Measurements from ENCODE around the gene BMPER.

Gene BMPER

DNA sequence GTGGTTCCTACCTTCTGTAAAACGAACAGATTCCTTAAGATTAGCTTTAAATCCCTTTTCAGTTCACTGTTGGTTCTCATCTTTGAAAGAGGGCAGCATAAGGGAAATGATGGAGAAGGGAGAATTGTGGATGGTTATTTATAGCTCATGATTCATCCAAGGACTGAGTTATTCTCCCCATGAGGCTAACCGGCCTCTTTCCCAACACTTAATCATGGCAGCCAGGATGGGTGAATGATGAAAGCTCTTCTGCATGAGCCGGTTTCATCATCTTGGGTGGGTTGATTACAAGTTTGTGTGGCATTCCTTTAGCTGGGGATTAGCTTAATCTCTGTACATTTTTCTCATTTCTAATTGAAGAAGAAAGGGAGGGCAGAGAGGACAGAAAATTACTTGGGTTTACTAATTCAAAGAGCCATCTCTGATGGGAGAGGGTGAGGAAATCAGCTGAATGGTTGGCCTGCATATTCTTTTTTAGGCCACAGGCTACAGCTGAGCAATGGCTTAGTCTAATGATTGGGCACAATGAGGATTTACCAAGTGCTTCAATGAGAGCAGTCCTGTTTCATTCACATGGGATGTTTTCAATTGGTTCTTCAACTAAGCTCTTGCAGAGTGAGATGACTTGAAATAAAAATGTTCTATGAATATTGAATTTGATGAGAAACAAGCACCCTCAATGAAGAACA is 250.0 kb downstream of the BMPER start:
- Histone ChIP-seq H3K4me3 (ENCODE audit: extremely low read depth, insufficient read depth, low read length, poor library complexity, severe bottlenecking) (no peak overlapping the region), H3K9me3 (ENCODE audit: control insufficient read depth, low read length) (no peaks in the 10 kb centered on the region), H3K36me3 (ENCODE audit: control insufficient read depth, insufficient read depth, low read length) (peaks cover 21% of the 10 kb centered on the region), H3K4me1 (ENCODE audit: control insufficient read depth, insufficient read depth, low read length, poor library complexity, severe bottlenecking) (peaks cover 12% of the 10 kb centered on the region), H3K27ac (ENCODE audit: low read depth, low read length, severe bottlenecking) (no peak overlapping the region)
- no CpG with 5 or more reads among the region's 3 CpGs for WGBS, 2 experiments (ENCODE audit: insufficient coverage in 2 of 2)

- Histone ChIP-seq H3K36me3 (ENCODE audit: control insufficient read depth, insufficient read depth, low read length) (peaks cover 15% of the 10 kb centered on the region), H3K9me3 (ENCODE audit: control insufficient read depth, low read length) (no peaks in the 10 kb centered on the region), H3K4me3 (ENCODE audit: extremely low read depth, insufficient read depth, low read length, poor library complexity, severe bottlenecking) (no peak overlapping the region), H3K4me1 (ENCODE audit: control insufficient read depth, insufficient read depth, low read length, poor library complexity, severe bottlenecking) (peaks cover 12% of the 10 kb centered on the region), H3K27ac (ENCODE audit: low read depth, low read length, severe bottlenecking) (no peak overlapping the region)
- 100% methylated on average over 1 of the region's 2 CpGs; no CpG with 5 or more reads in 1 of the 2 experiments for WGBS, 2 experiments (ENCODE audit: insufficient coverage in 2 of 2)
These were observed 251.0 kb downstream of the BMPER start for GRCh38 chr7:34156336-34156735.

DNA sequence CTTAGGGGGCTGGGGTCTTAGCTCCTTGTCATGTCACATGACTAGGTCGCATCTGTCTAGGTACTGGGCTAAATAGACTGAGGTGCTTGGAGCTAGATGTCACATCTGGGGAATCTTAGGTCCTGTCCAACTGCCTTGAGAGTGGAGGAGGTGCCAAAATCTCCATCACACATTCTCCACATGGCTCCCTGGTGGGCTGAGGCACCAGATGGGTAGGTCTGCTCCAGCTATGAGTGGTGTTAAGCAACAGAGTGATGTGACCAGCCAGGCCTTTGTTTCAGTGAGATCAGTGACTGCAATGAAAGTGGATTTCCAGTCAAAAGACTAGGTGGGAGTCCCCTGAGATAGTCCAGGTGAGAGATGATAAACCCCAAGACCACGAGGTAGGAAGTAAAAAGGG is 251.8 kb downstream of the BMPER start:
- 83 to 88% methylated on average over 1 of the region's 2 CpGs for WGBS, 2 experiments (ENCODE audit: insufficient coverage in 2 of 2)
- Histone ChIP-seq H3K4me1 (ENCODE audit: control insufficient read depth, insufficient read depth, low read length, poor library complexity, severe bottlenecking) (peaks cover 12% of the 10 kb centered on the region), H3K4me3 (ENCODE audit: extremely low read depth, insufficient read depth, low read length, poor library complexity, severe bottlenecking) (no peak overlapping the region), H3K9me3 (ENCODE audit: control insufficient read depth, low read length) (no peaks in the 10 kb centered on the region), H3K27ac (ENCODE audit: low read depth, low read length, severe bottlenecking) (no peak overlapping the region), H3K36me3 (ENCODE audit: control insufficient read depth, insufficient read depth, low read length) (peaks cover 15% of the 10 kb centered on the region)

- 68 to 80% methylated on average over 9 to 10 of the region's 12 CpGs for WGBS, 2 experiments (ENCODE audit: insufficient coverage in 2 of 2)
- no peak overlapping the region for H3K27ac ChIP-seq (ENCODE audit: low read depth, low read length, severe bottlenecking)
- no peak overlapping the region for H3K4me3 ChIP-seq (ENCODE audit: extremely low read depth, insufficient read depth, low read length, poor library complexity, severe bottlenecking)
- H3K9me3 ChIP-seq (ENCODE audit: control insufficient read depth, low read length) = no peaks in the 10 kb centered on the region
- H3K4me1 ChIP-seq (ENCODE audit: control insufficient read depth, insufficient read depth, low read length, poor library complexity, severe bottlenecking) = peaks cover 12% of the 10 kb centered on the region
- H3K36me3 ChIP-seq (ENCODE audit: control insufficient read depth, insufficient read depth, low read length) = peaks cover 9% of the 10 kb centered on the region
These were observed 253.2 kb downstream of the BMPER start for GRCh38 chr7:34158368-34159153.

DNA sequence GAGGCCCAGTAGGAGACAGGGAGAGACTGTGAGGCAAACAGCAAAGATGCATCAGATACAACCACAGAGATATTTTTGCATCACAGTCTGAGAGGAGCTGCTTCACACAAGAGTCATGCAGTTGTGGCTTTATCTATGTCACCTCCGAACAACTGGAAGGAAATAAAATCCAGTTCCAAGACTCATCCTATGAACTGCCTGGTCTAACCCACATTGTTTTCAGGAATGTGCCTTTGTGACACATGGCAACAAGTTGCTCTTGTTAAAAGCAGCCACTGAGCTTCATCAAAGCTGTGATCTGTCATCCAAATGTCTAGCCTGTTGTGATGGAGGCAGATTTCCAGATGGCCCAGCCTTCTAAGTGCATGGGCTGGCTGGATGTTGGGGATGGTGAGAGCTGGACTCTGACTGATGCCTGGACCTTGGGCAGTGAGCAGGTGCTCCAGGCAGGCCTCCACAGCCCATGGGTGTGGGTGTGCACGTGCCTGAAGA is 255.0 kb downstream of the BMPER start:
- 0 to 50% methylated on average over 1 to 2 of the region's 2 CpGs for WGBS, 2 experiments (ENCODE audit: insufficient coverage in 2 of 2)
- peaks cover 9% of the 10 kb centered on the region for H3K36me3 ChIP-seq (ENCODE audit: control insufficient read depth, insufficient read depth, low read length)

GRCh38 chr7:34162027-34162565 is 256.8 kb downstream of the BMPER start:
- no peaks in the 10 kb centered on the region for H3K36me3 ChIP-seq (ENCODE audit: control insufficient read depth, insufficient read depth, low read length)
- H3K4me3 ChIP-seq (ENCODE audit: extremely low read depth, insufficient read depth, low read length, poor library complexity, severe bottlenecking) = no peak overlapping the region
- WGBS, 2 experiments (ENCODE audit: insufficient coverage in 2 of 2) = 79 to 100% methylated on average over 3 to 4 of the region's 5 CpGs
- H3K27ac ChIP-seq (ENCODE audit: low read depth, low read length, severe bottlenecking) = no peak overlapping the region
- H3K9me3 ChIP-seq (ENCODE audit: control insufficient read depth, low read length) = no peaks in the 10 kb centered on the region
- H3K4me1 ChIP-seq (ENCODE audit: control insufficient read depth, insufficient read depth, low read length, poor library complexity, severe bottlenecking) = no peaks in the 10 kb centered on the region

More for the DNA sequence above, 255.0 kb downstream of the BMPER start:
- Histone ChIP-seq H3K9me3 (ENCODE audit: control insufficient read depth, low read length) (no peaks in the 10 kb centered on the region), H3K4me3 (ENCODE audit: extremely low read depth, insufficient read depth, low read length, poor library complexity, severe bottlenecking) (no peak overlapping the region), H3K27ac (ENCODE audit: low read depth, low read length, severe bottlenecking) (peak overlapping the region; percentile 10), H3K4me1 (ENCODE audit: control insufficient read depth, insufficient read depth, low read length, poor library complexity, severe bottlenecking) (peaks cover 3% of the 10 kb centered on the region)

- Histone ChIP-seq H3K27ac (ENCODE audit: low read depth, low read length, severe bottlenecking) (no peak overlapping the region), H3K9me3 (ENCODE audit: control insufficient read depth, low read length) (no peaks in the 10 kb centered on the region)
- 97% methylated on average over 3 of the region's 3 CpGs; no CpG with 5 or more reads in 1 of the 2 experiments for WGBS, 2 experiments (ENCODE audit: insufficient coverage in 2 of 2)
These were observed 257.3 kb downstream of the BMPER start for GRCh38 chr7:34162677-34163076.

DNA sequence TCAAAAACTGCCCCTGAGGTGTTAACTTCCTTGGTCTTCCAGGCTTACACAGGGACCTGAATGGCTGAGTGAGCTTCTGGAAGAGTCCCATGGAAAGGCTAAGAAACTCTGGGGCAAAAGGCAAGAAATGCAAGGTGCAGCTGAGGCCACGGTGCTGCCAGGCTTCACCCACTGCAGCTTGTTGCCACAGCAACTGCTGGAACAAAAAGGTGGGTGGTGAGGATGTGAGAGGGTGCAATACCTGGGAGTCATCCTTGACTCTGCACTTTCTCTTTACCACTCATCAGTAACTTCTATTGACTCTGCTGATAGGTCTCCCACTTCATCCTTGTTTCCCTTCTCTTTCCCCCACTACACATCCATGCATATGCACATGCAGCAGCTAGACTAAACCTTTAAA is 258.6 kb downstream of the BMPER start:
- Histone ChIP-seq H3K27ac (ENCODE audit: low read depth, low read length, severe bottlenecking) (no peak overlapping the region), H3K36me3 (ENCODE audit: control insufficient read depth, insufficient read depth, low read length) (no peaks in the 10 kb centered on the region), H3K4me1 (ENCODE audit: control insufficient read depth, insufficient read depth, low read length, poor library complexity, severe bottlenecking) (no peaks in the 10 kb centered on the region), H3K9me3 (ENCODE audit: control insufficient read depth, low read length) (no peaks in the 10 kb centered on the region), H3K4me3 (ENCODE audit: extremely low read depth, insufficient read depth, low read length, poor library complexity, severe bottlenecking) (no peak overlapping the region)
- 60% methylated on average over 1 of the region's 1 CpG; no CpG with 5 or more reads in 1 of the 2 experiments for WGBS, 2 experiments (ENCODE audit: insufficient coverage in 2 of 2)

More at GRCh38 chr7:34162677-34163076, 257.3 kb downstream of the BMPER start:
- H3K36me3 ChIP-seq (ENCODE audit: control insufficient read depth, insufficient read depth, low read length) = no peaks in the 10 kb centered on the region
- H3K4me1 ChIP-seq (ENCODE audit: control insufficient read depth, insufficient read depth, low read length, poor library complexity, severe bottlenecking) = no peaks in the 10 kb centered on the region
- no peak overlapping the region for H3K4me3 ChIP-seq (ENCODE audit: extremely low read depth, insufficient read depth, low read length, poor library complexity, severe bottlenecking)

- WGBS, 2 experiments (ENCODE audit: insufficient coverage in 2 of 2) = no CpG with 5 or more reads among the region's 1 CpG
These were observed 260.1 kb downstream of the BMPER start for GRCh38 chr7:34165466-34165865.

DNA sequence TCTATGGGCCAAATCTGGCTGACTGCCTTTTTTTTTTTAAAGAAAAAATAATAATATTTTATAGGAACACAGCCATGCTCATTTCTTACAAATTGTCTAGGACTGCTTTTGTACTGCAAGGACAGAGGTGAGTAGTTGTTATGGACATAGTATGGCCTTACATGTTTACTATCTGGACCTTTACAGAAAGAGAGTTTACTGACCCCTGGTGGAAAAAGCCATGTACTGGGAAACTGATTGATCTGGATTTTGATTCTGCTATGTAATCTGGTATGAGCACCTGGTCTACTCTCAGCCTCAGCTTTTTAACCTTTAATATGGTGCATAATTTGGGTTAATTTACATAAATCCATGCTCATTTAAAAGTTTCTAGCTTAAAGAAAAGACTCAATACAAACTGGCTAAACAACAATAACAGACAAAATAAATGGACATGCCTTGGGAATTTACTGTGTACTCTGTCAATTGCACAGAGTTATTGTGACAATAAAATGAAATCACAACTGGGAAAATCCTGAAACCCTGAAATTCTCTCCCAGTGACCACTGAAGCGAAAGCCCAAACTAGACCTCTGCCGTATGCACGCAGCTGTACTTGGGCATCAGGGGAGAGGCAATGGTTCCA is 260.7 kb downstream of the BMPER start:
- H3K4me1 ChIP-seq (ENCODE audit: control insufficient read depth, insufficient read depth, low read length, poor library complexity, severe bottlenecking) = no peaks in the 10 kb centered on the region
- no peaks in the 10 kb centered on the region for H3K36me3 ChIP-seq (ENCODE audit: control insufficient read depth, insufficient read depth, low read length)
- no peaks in the 10 kb centered on the region for H3K9me3 ChIP-seq (ENCODE audit: control insufficient read depth, low read length)
- no peak overlapping the region for H3K27ac ChIP-seq (ENCODE audit: low read depth, low read length, severe bottlenecking)
- whole genome bisulfite sequencing, 2 experiments (ENCODE audit: insufficient coverage in 2 of 2) = 63% methylated on average over 3 of the region's 3 CpGs; no CpG with 5 or more reads in 1 of the 2 experiments
- no peak overlapping the region for H3K4me3 ChIP-seq (ENCODE audit: extremely low read depth, insufficient read depth, low read length, poor library complexity, severe bottlenecking)

More at GRCh38 chr7:34165466-34165865, 260.1 kb downstream of the BMPER start:
- Histone ChIP-seq H3K36me3 (ENCODE audit: control insufficient read depth, insufficient read depth, low read length) (no peaks in the 10 kb centered on the region), H3K9me3 (ENCODE audit: control insufficient read depth, low read length) (no peaks in the 10 kb centered on the region), H3K4me3 (ENCODE audit: extremely low read depth, insufficient read depth, low read length, poor library complexity, severe bottlenecking) (no peak overlapping the region), H3K4me1 (ENCODE audit: control insufficient read depth, insufficient read depth, low read length, poor library complexity, severe bottlenecking) (no peaks in the 10 kb centered on the region), H3K27ac (ENCODE audit: low read depth, low read length, severe bottlenecking) (no peak overlapping the region)
